H1 (cell line): ENCODE results near the gene GPD1. TPM values are rescaled to one million over a fixed set of nuclear protein-coding genes. Genes with fewer than 3 reads are reported as not detected.

Experiments
- CTCF ChIA-PET: fragments of 300-600 bp; sonication (Branson Sonifier 250); formaldehyde crosslinking; loops from one replicate; lab custom pipeline; 2021; ENCODE audit not compliant: partially characterized antibody; lab: Charles Lee
- POLR2A ChIA-PET: fragments of 300-600 bp; sonication (Branson Sonifier 250); formaldehyde crosslinking; loops from one replicate; lab custom pipeline; 2021; ENCODE audit warnings: inconsistent platforms; ENCODE audit not compliant: partially characterized antibody; lab: Charles Lee
- DNase-seq, 2 experiments: peaks; one replicate each; pipeline versions ENCODE4 v3.0.0 to v3.0.0-alpha.2; 2010 to 2022; ENCODE audit warnings: low spot score in 2 of 2, low read depth in 1 of 2, mixed read lengths in 1 of 2
- FAIRE-seq: peaks from 2 replicates; lab custom pipeline; 2011; peaks lifted over from hg19 to GRCh38; lab: Jason Lieb, UNC
- H2AFZ ChIP-seq: 2 replicates; pipeline ENCODE4 v1.8.1; 2012; ENCODE audit warnings: low read length, inconsistent platforms
- H2AK5ac ChIP-seq: 2 replicates; pipeline ENCODE4 v1.6.1; 2013; ENCODE audit warnings: low read depth, low read length
- H2BK120ac ChIP-seq: replicated peaks from 2 replicates; pipeline ENCODE3; 2013; ENCODE audit warnings: low read depth, low read length, inconsistent platforms
- H2BK12ac ChIP-seq: 2 replicates; pipeline ENCODE4 v1.6.1; 2013; ENCODE audit warnings: low read depth, low read length
- H2BK15ac ChIP-seq: 2 replicates; pipeline ENCODE4 v1.6.1; 2013; ENCODE audit warnings: low read length
- H2BK20ac ChIP-seq: 2 replicates; pipeline ENCODE4 v1.6.1; 2013; ENCODE audit warnings: low read length
- H2BK5ac ChIP-seq: 2 replicates; pipeline ENCODE4 v1.6.1; 2013; ENCODE audit warnings: low read depth, low read length
- H3K14ac ChIP-seq: 2 replicates; pipeline ENCODE4 v1.6.1; 2013; ENCODE audit warnings: inconsistent platforms; ENCODE audit not compliant: insufficient read length
- H3K18ac ChIP-seq: 2 replicates; pipeline ENCODE4 v1.6.1; 2013; ENCODE audit warnings: low read length; ENCODE audit errors: extremely low read depth
- H3K23ac ChIP-seq: 2 replicates; pipeline ENCODE4 v1.6.1; 2013; ENCODE audit warnings: inconsistent platforms; ENCODE audit not compliant: insufficient read length
- H3K23me2 ChIP-seq: 2 replicates; pipeline ENCODE4 v1.6.1; 2013; ENCODE audit warnings: low read depth, low read length
- H3K27ac ChIP-seq: 2 replicates; pipeline ENCODE4 v1.6.1; 2011; ENCODE audit warnings: low read depth, low read length, inconsistent platforms
- H3K27me3 ChIP-seq, 4 experiments: replicated peaks in 1 of 4; 1 replicate in 1 of 4; 2 replicates in 3 of 4; pipeline versions ENCODE4 v1.6.1 to v1.8.1; 2011 to 2013; ENCODE audit warnings: low read length in 3 of 4, mild to moderate bottlenecking in 3 of 4, inconsistent platforms in 2 of 4, mixed read lengths in 2 of 4, moderate library complexity in 1 of 4; ENCODE audit not compliant: control insufficient read depth in 3 of 4, insufficient read depth in 3 of 4; ENCODE audit errors: extremely low read depth in 1 of 4
- H3K36me3 ChIP-seq, 4 experiments: 2 replicates each; pipeline versions ENCODE4 v1.6.1 to v1.8.1; 2011 to 2013; ENCODE audit warnings: mild to moderate bottlenecking in 4 of 4, low read length in 3 of 4, moderate library complexity in 2 of 4, control low read depth in 1 of 4, inconsistent platforms in 1 of 4; ENCODE audit not compliant: insufficient read depth in 4 of 4, control insufficient read depth in 2 of 4
- H3K4ac ChIP-seq: replicated peaks from 2 replicates; pipeline ENCODE3; 2013; ENCODE audit warnings: low read length, low read depth, mixed read lengths, inconsistent platforms; ENCODE audit not compliant: insufficient read length
- H3K4me1 ChIP-seq, 4 experiments: replicated peaks in 1 of 4; 1 replicate in 1 of 4; 2 replicates in 3 of 4; pipeline versions ENCODE4 v1.6.1 to v1.8.1; 2011 to 2013; ENCODE audit warnings: low read length in 3 of 4, inconsistent platforms in 2 of 4, mixed read lengths in 1 of 4; ENCODE audit not compliant: insufficient read depth in 4 of 4, control insufficient read depth in 3 of 4
- H3K4me2 ChIP-seq, 2 experiments: 2 replicates each; pipeline versions ENCODE4 v1.6.1 to v1.8.1; 2011 to 2013; ENCODE audit warnings: low read depth in 2 of 2, low read length in 2 of 2, control low read depth in 1 of 2, inconsistent platforms in 1 of 2, mild to moderate bottlenecking in 1 of 2; ENCODE audit not compliant: insufficient read depth in 1 of 2
- H3K4me3 ChIP-seq, 4 experiments: fragments of 200-600, 300-600 bp in 1 of 4; sonication (generic), shearing (Covaris generic), sonication (Bioruptor Twin) in 1 of 4; 2 replicates each; pipeline versions ENCODE4 v1.5.1 to v1.8.1; 2011 to 2016; ENCODE audit warnings: low read length in 4 of 4, low read depth in 3 of 4, control low read depth in 2 of 4, inconsistent platforms in 2 of 4, mild to moderate bottlenecking in 2 of 4, mixed read lengths in 1 of 4, moderate library complexity in 1 of 4; ENCODE audit not compliant: insufficient read depth in 2 of 4; ENCODE audit errors: extremely low read depth in 1 of 4
- H3K56ac ChIP-seq: replicated peaks from 2 replicates; pipeline ENCODE3; 2013; ENCODE audit warnings: low read depth, mild to moderate bottlenecking, mixed read lengths, low read length, inconsistent platforms; ENCODE audit not compliant: insufficient read length
- H3K79me1 ChIP-seq: 2 replicates; pipeline ENCODE4 v1.6.1; 2013; ENCODE audit warnings: low read depth, low read length, control low read depth
- H3K79me2 ChIP-seq, 2 experiments: 2 replicates each; pipeline versions ENCODE4 v1.6.1 to v1.8.1; 2012 to 2013; ENCODE audit warnings: low read length in 2 of 2, mild to moderate bottlenecking in 2 of 2, inconsistent platforms in 1 of 2; ENCODE audit not compliant: insufficient read depth in 2 of 2, control insufficient read depth in 1 of 2
- H3K9ac ChIP-seq, 4 experiments: replicated peaks in 1 of 4; 1 replicate in 1 of 4; 2 replicates in 3 of 4; pipeline versions ENCODE4 v1.6.1 to v1.8.1; 2011 to 2013; ENCODE audit warnings: low read depth in 3 of 4, low read length in 3 of 4, control low read depth in 2 of 4, mild to moderate bottlenecking in 2 of 4, moderate library complexity in 2 of 4, inconsistent platforms in 1 of 4; ENCODE audit errors: extremely low read depth in 1 of 4
- H3K9me3 ChIP-seq, 2 experiments: 2 replicates each; pipeline versions ENCODE4 v1.6.1 to v1.8.1; 2012 to 2013; ENCODE audit warnings: mild to moderate bottlenecking in 2 of 2, moderate library complexity in 2 of 2, control low read depth in 1 of 2, inconsistent platforms in 1 of 2, low read depth in 1 of 2, low read length in 1 of 2, mixed read lengths in 1 of 2; ENCODE audit not compliant: insufficient read depth in 2 of 2
- H4K20me1 ChIP-seq, 2 experiments: replicated peaks in 1 of 2; 2 replicates each; pipeline versions ENCODE3 to v1.8.1; 2011 to 2013; ENCODE audit warnings: inconsistent platforms in 2 of 2, low read length in 2 of 2, mild to moderate bottlenecking in 1 of 2; ENCODE audit not compliant: insufficient read depth in 2 of 2, control insufficient read depth in 1 of 2
- H4K5ac ChIP-seq: 2 replicates; pipeline ENCODE4 v1.6.1; 2013; ENCODE audit warnings: low read length, low read depth, mixed read lengths, inconsistent platforms; ENCODE audit not compliant: insufficient read length
- H4K8ac ChIP-seq: 2 replicates; pipeline ENCODE4 v1.8.0; 2013; ENCODE audit warnings: mild to moderate bottlenecking, moderate library complexity, low read length, inconsistent platforms; ENCODE audit not compliant: insufficient read depth; ENCODE audit errors: extremely low read depth
- H4K91ac ChIP-seq: replicated peaks from 2 replicates; pipeline ENCODE3; 2013; ENCODE audit warnings: low read length, mixed read lengths, inconsistent platforms; ENCODE audit not compliant: insufficient read length
- ATF2 ChIP-seq: IDR thresholded peaks from 2 replicates; pipeline ENCODE4 v1.6.1; 2012; ENCODE audit warnings: low read length, inconsistent platforms
- BACH1 ChIP-seq: IDR thresholded peaks from 2 replicates; pipeline ENCODE4 v1.6.1; 2012; ENCODE audit warnings: low read length, improper control_type of control experiment
- POLR2A ChIP-seq, 2 experiments: IDR thresholded peaks; 1 replicate in 1 of 2; 2 replicates in 1 of 2; pipeline ENCODE4 v1.6.1; 2011; ENCODE audit warnings: low read depth in 2 of 2, low read length in 2 of 2, mild to moderate bottlenecking in 2 of 2; ENCODE audit errors: control extremely low read depth in 1 of 2
- POU5F1 ChIP-seq: IDR thresholded peaks from 2 replicates; pipeline ENCODE4 v1.6.1; 2011; ENCODE audit warnings: low read depth, mild to moderate bottlenecking, low read length, moderate library complexity
- RAD21 ChIP-seq, 2 experiments: IDR thresholded peaks in 1 of 2; conservative IDR thresholded peaks in 1 of 2; 2 replicates each; pipeline ENCODE4 v1.6.1; 2011; ENCODE audit warnings: low read depth in 2 of 2, low read length in 2 of 2, improper control_type of control experiment in 1 of 2, inconsistent platforms in 1 of 2, mild to moderate bottlenecking in 1 of 2, moderate library complexity in 1 of 2
- RBBP5 ChIP-seq: IDR thresholded peaks from 2 replicates; pipeline ENCODE4 v1.7.1; 2012; ENCODE audit warnings: low read depth, mild to moderate bottlenecking, inconsistent platforms, low read length, moderate library complexity, borderline replicate concordance
- RXRA ChIP-seq: IDR thresholded peaks from 2 replicates; pipeline ENCODE4 v1.6.1; 2011; ENCODE audit warnings: low read depth, mild to moderate bottlenecking, low read length, moderate library complexity; ENCODE audit not compliant: insufficient read depth
- SIN3A ChIP-seq, 2 experiments: IDR thresholded peaks in 1 of 2; conservative IDR thresholded peaks in 1 of 2; 2 replicates each; pipeline ENCODE4 v1.6.1; 2011 to 2012; ENCODE audit warnings: low read length in 2 of 2, improper control_type of control experiment in 1 of 2, low read depth in 1 of 2, mild to moderate bottlenecking in 1 of 2
- SRF ChIP-seq: IDR thresholded peaks from 2 replicates; pipeline ENCODE4 v1.6.1; 2011; ENCODE audit warnings: mild to moderate bottlenecking, low read depth, low read length, moderate library complexity
- polyA plus RNA-seq, 7 experiments: library from polyadenylated mRNA; depleted of rRNA in 3 of 7; stranded (reverse) in 5 of 7; unstranded in 2 of 7; fragments of >200 nt in 5 of 7; fragments of 200-250 nt in 2 of 7; gene quantifications; 1 replicate in 5 of 7; 2 replicates in 1 of 7; 4 replicates in 1 of 7; pipeline versions ENCODE4 v1.2.1 to v1.2.3, GENCODE V29; 2011 to 2013; ENCODE audit warnings: missing spikeins in 2 of 7, mixed read lengths in 2 of 7
- total RNA-seq: library from RNA; stranded (reverse); fragmentation: NEBNext Ultra II Directional; extraction: Animal tissue kit (Norgen Biotek cat#: 25700); gene quantifications from 2 replicates; pipeline ENCODE4 v1.2.1, GENCODE V29; 2021

Gene GPD1
- total and polyA plus RNA-seq, 2 of the 8 experiments (the other 6 are each of a cell fraction or from before 2014, with no cell fraction given), result 0.45 to 0.74 TPM

- H2BK5ac ChIP-seq, result no peak overlapping the region
- peaks cover 0 to 69% of the 10 kb centered on the region in 2 experiments; a peak in 3 of 4 replicates for H3K79me2 ChIP-seq
- H3K23me2 ChIP-seq, result no peaks in the 10 kb centered on the region
- H3K27me3 ChIP-seq, result no peaks in the 10 kb centered on the region
- DNase-seq, result no peak
- H3K79me1 ChIP-seq, result peaks cover 2% of the 10 kb centered on the region; the same call in 1 of the 2 replicates
- H3K9ac ChIP-seq, result no peak overlapping the region
- peaks cover 0 to 4% (median 0%) of the 10 kb centered on the region in 4 experiments; a peak in 1 of 8 replicates for H3K36me3 ChIP-seq
- no peaks in the 10 kb centered on the region for H3K4me1 ChIP-seq
- no peak overlapping the region for H3K56ac ChIP-seq
- H3K9me3 ChIP-seq, result no peaks in the 10 kb centered on the region
- H4K8ac ChIP-seq, result no peak overlapping the region
- H2BK120ac ChIP-seq, result no peak overlapping the region
- no peak overlapping the region for H3K23ac ChIP-seq
- H3K4me2 ChIP-seq, result no peak overlapping the region
- peaks cover 2% of the 10 kb centered on the region in 2 experiments for H4K20me1 ChIP-seq
- no peak overlapping the region for H2BK20ac ChIP-seq
- no peak overlapping the region for H2BK15ac ChIP-seq
- no peak overlapping the region for H3K14ac ChIP-seq
- no peak overlapping the region for H2AFZ ChIP-seq
- H3K4ac ChIP-seq, result no peak overlapping the region
- CTCF ChIA-PET, result interaction anchor here (1.0 to 1.2 kb wide), 4 partner anchors 12 to 82 kb away, joined by 3 to 6 read pairs (median 5); no protein-coding TSS in a partner anchor
- no peak overlapping the region for H3K27ac ChIP-seq
- POLR2A ChIA-PET, result interaction anchor here (0.5 to 3.3 kb wide), 6 partner anchors 9 to 317 kb away, joined by 3 to 20 read pairs (median 4); partner anchors contain the start of genes CERS5 and SMARCD1
- no peak overlapping the region for H2AK5ac ChIP-seq
- no peak overlapping the region for H3K4me3 ChIP-seq
- H4K91ac ChIP-seq, result no peak overlapping the region
- no peak overlapping the region for H4K5ac ChIP-seq
- no peak overlapping the region for H2BK12ac ChIP-seq
- no peak overlapping the region for H3K18ac ChIP-seq
- FAIRE-seq, result no peak
- TF ChIP-seq BACH1 (no peak), POU5F1 (no peak), POLR2A (IDR thresholded peaks at IDR 0.05; ENCODE audit: control extremely low read depth in 1 of 2, low read depth in 2 of 2, low read length in 2 of 2) (no peak), RAD21 (IDR thresholded peaks at IDR 0.05 in 1 of 2, conservative IDR thresholded peaks at IDR 0.05 in 1 of 2; ENCODE audit: low read depth in 2 of 2, low read length in 2 of 2) (no peak), ATF2 (no peak), RBBP5 (no peak), SRF (no peak), SIN3A (conservative IDR thresholded peaks at IDR 0.05 in 1 of 2, IDR thresholded peaks at IDR 0.05 in 1 of 2; ENCODE audit: low read depth in 1 of 2, low read length in 2 of 2) (no peak), RXRA (no peak)
These were observed 52.8 kb downstream of the GPD1 start for GRCh38 chr12:50156641-50157040.
